OCI-LY7 (cell line): ENCODE results near the gene SGIP1. TPM values are rescaled to one million over a fixed set of nuclear protein-coding genes. Genes with fewer than 3 reads are reported as not detected.
A peak's percentile ranks its signal among the peaks of the same experiment; 100 is the strongest.

Source experiments
- BruUV-seq: library from RNA; stranded (reverse); fragments of 400-500 nt; replicated peaks from 2 replicates; lab custom pipeline; 2021; lab: Mats Ljungman, UMichigan
- CTCF ChIA-PET: fragments of 300-600 bp; sonication (Branson Sonifier 250); formaldehyde crosslinking; loops from one replicate; lab custom pipeline; 2022; ENCODE audit warnings: antibody characterized with exemption; ENCODE audit not compliant: unreplicated experiment; lab: Charles Lee
- POLR2A ChIA-PET: fragments of 300-600 bp; sonication (Branson Sonifier 250); formaldehyde crosslinking; loops from one replicate; lab custom pipeline; 2022; ENCODE audit warnings: antibody characterized with exemption; lab: Charles Lee
- DNase-seq: peaks from one replicate; pipeline ENCODE4 v3.0.0-alpha.2; 2015; ENCODE audit warnings: low spot score
- H2AFZ ChIP-seq: fragments of 200-600 bp; sonication (generic), shearing (Covaris generic); 2 replicates; pipeline ENCODE4 v1.6.1; 2014; ENCODE audit warnings: mild to moderate bottlenecking, antibody characterized with exemption, low read length, moderate library complexity
- H3K27ac ChIP-seq: fragments of 200-600 bp; sonication (generic); 2 replicates; pipeline ENCODE4 v1.5.1; 2014; ENCODE audit warnings: mixed run types, low read depth, mild to moderate bottlenecking, moderate library complexity, low read length, inconsistent platforms; ENCODE audit not compliant: poor library complexity, severe bottlenecking
- H3K36me3 ChIP-seq: fragments of 200-600 bp; sonication (generic); 2 replicates; pipeline ENCODE4 v1.6.1; 2014; ENCODE audit warnings: mild to moderate bottlenecking, antibody characterized with exemption, low read length, moderate library complexity, mixed read lengths; ENCODE audit not compliant: insufficient read depth
- H3K4me1 ChIP-seq: fragments of 200-600 bp; sonication (generic); 2 replicates; pipeline ENCODE4 v1.5.1; 2014; ENCODE audit warnings: mild to moderate bottlenecking, low read length; ENCODE audit not compliant: insufficient read depth, poor library complexity, severe bottlenecking
- H3K4me2 ChIP-seq: fragments of 200-600 bp; sonication (generic); 2 replicates; pipeline ENCODE4 v1.6.1; 2014; ENCODE audit warnings: mild to moderate bottlenecking, low read length
- H3K4me3 ChIP-seq: fragments of 200-600 bp; sonication (generic); 2 replicates; pipeline ENCODE4 v1.5.1; 2014; ENCODE audit warnings: mild to moderate bottlenecking, low read depth, low read length; ENCODE audit not compliant: poor library complexity, severe bottlenecking
- H3K79me2 ChIP-seq: fragments of 200-600 bp; sonication (generic); 2 replicates; pipeline ENCODE4 v1.6.1; 2016; ENCODE audit warnings: low read depth, mild to moderate bottlenecking, low read length, moderate library complexity, mixed read lengths; ENCODE audit not compliant: insufficient read depth
- H3K9me2 ChIP-seq: fragments of 200-600 bp; sonication (generic); 2 replicates; pipeline ENCODE4 v1.6.1; 2016; ENCODE audit warnings: mild to moderate bottlenecking, low read length, mixed read lengths; ENCODE audit not compliant: insufficient read depth
- H3K9me3 ChIP-seq: fragments of 200-600 bp; sonication (generic); 2 replicates; pipeline ENCODE4 v1.6.1; 2014; ENCODE audit warnings: mild to moderate bottlenecking, mixed run types, low read length, mixed read lengths
- H4K20me1 ChIP-seq: fragments of 200-600 bp; sonication (generic); 2 replicates; pipeline ENCODE4 v1.6.1; 2014; ENCODE audit warnings: mild to moderate bottlenecking, antibody characterized with exemption, low read length, moderate library complexity, mixed read lengths; ENCODE audit not compliant: insufficient read depth
- EZH2phosphoT487 ChIP-seq: fragments of 200-600 bp; sonication (generic); IDR thresholded peaks from 2 replicates; pipeline ENCODE4 v1.6.1; 2018; ENCODE audit warnings: low read depth, borderline replicate concordance, mild to moderate bottlenecking, mixed run types, antibody characterized with exemption, low read length, moderate library complexity, mixed read lengths
- intact Hi-C: fragments of 100-400 bp; cut with micrococcal nuclease; formaldehyde crosslinking; loops from one replicate; pipeline ENCODE4 v1.10.0; 2022; ENCODE audit not compliant: unreplicated experiment
- total RNA-seq, 2 experiments: library from RNA; depleted of rRNA in 1 of 2; stranded (reverse); fragments of >200 nt in 1 of 2; shearing (Covaris generic) in 1 of 2; gene quantifications; 2 replicates each; pipeline ENCODE4 v1.2.3, GENCODE V29; 2014 to 2022
- TF ChIP-seq, protein P1 (sequence below): fragments of 200-600 bp; sonication (generic); conservative IDR thresholded peaks from 2 replicates; pipeline ENCODE4 v1.5.1; 2014; ENCODE audit warnings: mild to moderate bottlenecking, antibody characterized with exemption, low read length, moderate library complexity, mixed read lengths

SGIP1 gene
- total RNA-seq, 2 experiments from 2014 or later, result not detected

DNA sequence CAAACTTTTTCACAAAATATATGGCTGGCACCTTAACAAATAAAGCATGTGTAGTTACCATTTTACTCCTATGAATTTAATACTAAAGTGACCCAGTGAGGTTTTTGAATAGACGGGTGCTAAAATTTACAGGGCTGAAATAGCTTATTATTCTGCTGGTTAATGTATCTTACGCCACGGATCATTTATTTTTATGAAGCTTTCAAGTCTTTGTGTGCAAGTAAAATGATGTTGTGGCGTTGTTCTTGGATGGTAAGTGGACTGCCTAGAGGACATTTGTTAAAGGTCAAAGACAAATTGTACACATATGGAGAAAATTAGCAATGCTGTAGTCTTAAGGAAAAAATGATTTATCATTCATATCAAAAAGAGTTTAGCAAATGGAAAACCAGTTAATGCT is 244.3 kb downstream of the SGIP1 start:
- intact Hi-C loops, result no loop called here
- H3K9me2 ChIP-seq, result no peaks in the 10 kb centered on the region
- ChIA-PET CTCF (no interaction called here), POLR2A (interaction anchor here (0.5 to 3.1 kb wide), 9 partner anchors 10 to 662 kb away, joined by 3 to 15 read pairs (median 3); no protein-coding TSS in a partner anchor)
- DNase-seq, result no peak
- no peak overlapping the region for H3K4me3 ChIP-seq
- peaks cover 5% of the 10 kb centered on the region; the same call in 1 of the 2 replicates for H3K9me3 ChIP-seq
- no peaks in the 10 kb centered on the region for H3K79me2 ChIP-seq
- H3K4me2 ChIP-seq, result peak overlapping the region; percentile 47; the same call in 1 of the 2 replicates
- peaks cover 31% of the 10 kb centered on the region for H3K4me1 ChIP-seq
- H2AFZ ChIP-seq, result peak overlapping the region; percentile 75; the same call in 1 of the 2 replicates
- no peak overlapping the region for H3K27ac ChIP-seq
- H3K36me3 ChIP-seq, result no peaks in the 10 kb centered on the region; the same call in 1 of the 2 replicates
- no peaks in the 10 kb centered on the region for H4K20me1 ChIP-seq
- TF ChIP-seq, protein P1, sequence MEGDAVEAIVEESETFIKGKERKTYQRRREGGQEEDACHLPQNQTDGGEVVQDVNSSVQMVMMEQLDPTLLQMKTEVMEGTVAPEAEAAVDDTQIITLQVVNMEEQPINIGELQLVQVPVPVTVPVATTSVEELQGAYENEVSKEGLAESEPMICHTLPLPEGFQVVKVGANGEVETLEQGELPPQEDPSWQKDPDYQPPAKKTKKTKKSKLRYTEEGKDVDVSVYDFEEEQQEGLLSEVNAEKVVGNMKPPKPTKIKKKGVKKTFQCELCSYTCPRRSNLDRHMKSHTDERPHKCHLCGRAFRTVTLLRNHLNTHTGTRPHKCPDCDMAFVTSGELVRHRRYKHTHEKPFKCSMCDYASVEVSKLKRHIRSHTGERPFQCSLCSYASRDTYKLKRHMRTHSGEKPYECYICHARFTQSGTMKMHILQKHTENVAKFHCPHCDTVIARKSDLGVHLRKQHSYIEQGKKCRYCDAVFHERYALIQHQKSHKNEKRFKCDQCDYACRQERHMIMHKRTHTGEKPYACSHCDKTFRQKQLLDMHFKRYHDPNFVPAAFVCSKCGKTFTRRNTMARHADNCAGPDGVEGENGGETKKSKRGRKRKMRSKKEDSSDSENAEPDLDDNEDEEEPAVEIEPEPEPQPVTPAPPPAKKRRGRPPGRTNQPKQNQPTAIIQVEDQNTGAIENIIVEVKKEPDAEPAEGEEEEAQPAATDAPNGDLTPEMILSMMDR, result no peak
- no peak for TF ChIP-seq EZH2phosphoT487
- no TSS peak for BruUV-seq

DNA sequence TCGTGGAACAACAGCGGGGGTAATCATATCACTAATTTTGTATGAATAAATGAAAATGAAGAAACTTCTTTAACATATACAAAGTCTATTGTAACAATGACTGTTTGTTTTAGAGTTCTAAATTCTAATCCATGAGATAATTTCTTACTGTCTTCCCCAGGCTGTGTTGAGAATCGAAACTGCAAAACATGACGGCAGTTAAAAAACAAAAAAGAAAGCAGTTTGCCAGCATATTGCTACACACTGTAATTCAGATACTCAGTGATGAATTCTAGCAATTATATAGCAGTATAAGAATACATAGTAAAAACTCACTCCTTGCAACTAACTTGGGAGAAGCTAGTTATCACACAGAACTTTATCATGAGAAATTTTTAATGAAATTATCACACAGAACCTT is 245.0 kb downstream of the SGIP1 start:
- peaks cover 5% of the 10 kb centered on the region; the same call in 1 of the 2 replicates for H3K9me3 ChIP-seq
- CTCF ChIA-PET, result no interaction called here
- BruUV-seq, result no TSS peak

More for the DNA sequence above, 245.0 kb downstream of the SGIP1 start:
- intact Hi-C loops, result no loop called here
- no peaks in the 10 kb centered on the region for H4K20me1 ChIP-seq
- no peak for DNase-seq
- peak overlapping the region; percentile 46; the same call in 1 of the 2 replicates for H2AFZ ChIP-seq
- H3K27ac ChIP-seq, result no peak overlapping the region
- POLR2A ChIA-PET, result interaction anchor here (1.3 to 3.1 kb wide), 5 partner anchors 9 to 141 kb away, joined by 4 to 15 read pairs (median 6); no protein-coding TSS in a partner anchor
- H3K4me3 ChIP-seq, result no peak overlapping the region
- no peak for TF ChIP-seq EZH2phosphoT487
- TF ChIP-seq, protein P1, result no peak
- peaks cover 26% of the 10 kb centered on the region for H3K4me1 ChIP-seq
- no peak overlapping the region; the same call in 1 of the 2 replicates for H3K4me2 ChIP-seq
- no peaks in the 10 kb centered on the region; the same call in 1 of the 2 replicates for H3K36me3 ChIP-seq
- no peaks in the 10 kb centered on the region for H3K79me2 ChIP-seq
- no peaks in the 10 kb centered on the region for H3K9me2 ChIP-seq
